Effector memory CD4-positive, alpha-beta T cell (primary cell): ENCODE data around the gene MELTF.

ENCODE experiments used
- DNase-seq, 3 donors: peaks; one replicate each; pipeline ENCODE4 v3.0.0-alpha.2; 2020
- H3K27ac ChIP-seq: 2 replicates; pipeline ENCODE4 v1.7.0; 2013; ENCODE audit warnings: mild to moderate bottlenecking, low read length, moderate library complexity; ENCODE audit not compliant: insufficient read depth, poor library complexity, severe bottlenecking
- H3K27me3 ChIP-seq: replicated peaks from 2 replicates; pipeline ENCODE4 v1.7.0; 2013; ENCODE audit warnings: mild to moderate bottlenecking, low read length; ENCODE audit not compliant: insufficient read depth, control insufficient read depth, poor library complexity, severe bottlenecking
- H3K36me3 ChIP-seq: 2 replicates; pipeline ENCODE4 v1.7.0; 2013; ENCODE audit warnings: mild to moderate bottlenecking, low read length, moderate library complexity; ENCODE audit not compliant: control insufficient read depth, insufficient read depth
- H3K4me1 ChIP-seq: 2 replicates; pipeline ENCODE4 v1.7.0; 2013; ENCODE audit warnings: low read length, mild to moderate bottlenecking; ENCODE audit not compliant: control insufficient read depth, insufficient read depth, poor library complexity, severe bottlenecking
- H3K4me3 ChIP-seq: 2 replicates; pipeline ENCODE4 v1.7.0; 2013; ENCODE audit warnings: low read length, low read depth, mild to moderate bottlenecking; ENCODE audit not compliant: insufficient read depth, poor library complexity, severe bottlenecking
- H3K9me3 ChIP-seq: 2 replicates; pipeline ENCODE4 v1.7.0; 2013; ENCODE audit warnings: mild to moderate bottlenecking, low read length, moderate library complexity; ENCODE audit not compliant: control insufficient read depth

The MELTF gene

DNA sequence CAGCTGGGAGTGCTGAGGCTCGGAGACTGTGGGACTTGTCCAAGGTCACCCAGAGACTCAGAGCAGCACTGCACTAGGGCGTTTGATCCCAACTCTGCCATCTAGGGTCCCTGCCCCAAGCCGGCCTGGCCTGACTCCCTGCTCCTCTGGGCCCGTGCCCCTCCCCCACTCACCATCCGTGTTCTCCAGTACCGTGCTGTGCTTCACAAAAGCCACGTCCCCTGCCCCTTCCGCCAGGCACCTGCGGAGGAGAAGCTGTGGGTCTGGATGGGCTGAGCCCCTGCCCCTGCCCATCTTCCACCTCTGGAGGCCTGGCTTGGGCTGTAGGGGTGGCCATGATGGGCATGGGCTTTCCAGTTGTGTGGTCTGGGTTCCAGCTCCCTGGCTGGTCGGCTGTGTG, 8.4 kb downstream of the MELTF start:
- H3K27me3 ChIP-seq: no peaks in the 10 kb centered on the region
- DNase-seq: no peak
- no peak overlapping the region for H3K27ac ChIP-seq
- no peak overlapping the region for H3K4me3 ChIP-seq
- no peaks in the 10 kb centered on the region for H3K4me1 ChIP-seq
- no peaks in the 10 kb centered on the region for H3K36me3 ChIP-seq
- no peaks in the 10 kb centered on the region for H3K9me3 ChIP-seq

- Histone ChIP-seq H3K4me3 (no peak overlapping the region), H3K36me3 (no peaks in the 10 kb centered on the region), H3K4me1 (no peaks in the 10 kb centered on the region), H3K27me3 (no peaks in the 10 kb centered on the region), H3K9me3 (no peaks in the 10 kb centered on the region), H3K27ac (no peak overlapping the region)
- DNase-seq: no peak
These were observed 10.1 kb downstream of the MELTF start for GRCh38 chr3:197019535-197019934.

DNA sequence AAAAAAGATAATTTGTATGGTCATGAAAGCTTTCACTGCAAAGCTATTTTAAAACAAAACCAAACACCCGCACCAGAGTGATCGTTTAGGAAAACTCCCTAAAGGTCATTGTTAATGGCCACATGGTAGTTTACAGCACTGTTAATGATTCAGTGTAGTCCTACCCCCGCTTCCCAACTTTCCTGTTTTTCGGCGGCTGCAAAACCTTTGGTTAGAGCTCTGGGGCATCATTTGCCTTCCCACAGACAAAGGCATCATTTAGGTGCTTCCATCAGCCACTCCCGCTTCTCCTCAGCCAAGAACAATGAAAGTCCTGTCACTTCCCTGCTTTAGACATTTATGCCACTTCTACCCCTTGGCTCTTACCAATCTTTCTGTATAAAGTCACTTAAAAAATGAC, 10.6 kb downstream of the MELTF start:
- Histone ChIP-seq H3K4me1 (no peaks in the 10 kb centered on the region), H3K27me3 (no peaks in the 10 kb centered on the region)

DNA sequence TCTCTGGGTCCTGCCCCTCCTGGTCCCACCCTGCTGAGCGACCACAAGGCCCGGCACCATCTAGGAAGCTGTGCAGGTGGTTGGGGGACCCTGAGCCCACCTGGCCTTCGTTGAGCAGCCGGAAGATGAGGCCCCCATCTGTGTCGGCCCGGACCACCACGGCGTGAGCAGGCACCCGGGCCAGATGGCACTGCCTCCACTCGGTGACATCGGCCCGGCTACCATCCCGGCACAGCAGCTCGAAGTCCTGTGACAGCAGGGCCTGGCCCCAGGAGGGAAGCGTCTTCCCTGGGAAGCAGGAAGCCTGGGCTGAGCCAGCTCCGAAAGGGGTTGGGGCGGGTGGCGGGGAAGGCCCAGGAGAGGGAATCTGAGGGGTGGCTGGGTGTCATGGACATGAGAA, 12.6 kb downstream of the MELTF start:
- Histone ChIP-seq H3K27ac (no peak overlapping the region), H3K27me3 (no peaks in the 10 kb centered on the region), H3K4me1 (no peaks in the 10 kb centered on the region), H3K9me3 (no peaks in the 10 kb centered on the region), H3K36me3 (no peaks in the 10 kb centered on the region), H3K4me3 (no peak overlapping the region)
- no peak for DNase-seq

More for the DNA sequence above, 10.6 kb downstream of the MELTF start:
- Histone ChIP-seq H3K4me3 (no peak overlapping the region), H3K36me3 (no peaks in the 10 kb centered on the region), H3K27ac (no peak overlapping the region), H3K9me3 (no peaks in the 10 kb centered on the region)
- no peak for DNase-seq

DNA sequence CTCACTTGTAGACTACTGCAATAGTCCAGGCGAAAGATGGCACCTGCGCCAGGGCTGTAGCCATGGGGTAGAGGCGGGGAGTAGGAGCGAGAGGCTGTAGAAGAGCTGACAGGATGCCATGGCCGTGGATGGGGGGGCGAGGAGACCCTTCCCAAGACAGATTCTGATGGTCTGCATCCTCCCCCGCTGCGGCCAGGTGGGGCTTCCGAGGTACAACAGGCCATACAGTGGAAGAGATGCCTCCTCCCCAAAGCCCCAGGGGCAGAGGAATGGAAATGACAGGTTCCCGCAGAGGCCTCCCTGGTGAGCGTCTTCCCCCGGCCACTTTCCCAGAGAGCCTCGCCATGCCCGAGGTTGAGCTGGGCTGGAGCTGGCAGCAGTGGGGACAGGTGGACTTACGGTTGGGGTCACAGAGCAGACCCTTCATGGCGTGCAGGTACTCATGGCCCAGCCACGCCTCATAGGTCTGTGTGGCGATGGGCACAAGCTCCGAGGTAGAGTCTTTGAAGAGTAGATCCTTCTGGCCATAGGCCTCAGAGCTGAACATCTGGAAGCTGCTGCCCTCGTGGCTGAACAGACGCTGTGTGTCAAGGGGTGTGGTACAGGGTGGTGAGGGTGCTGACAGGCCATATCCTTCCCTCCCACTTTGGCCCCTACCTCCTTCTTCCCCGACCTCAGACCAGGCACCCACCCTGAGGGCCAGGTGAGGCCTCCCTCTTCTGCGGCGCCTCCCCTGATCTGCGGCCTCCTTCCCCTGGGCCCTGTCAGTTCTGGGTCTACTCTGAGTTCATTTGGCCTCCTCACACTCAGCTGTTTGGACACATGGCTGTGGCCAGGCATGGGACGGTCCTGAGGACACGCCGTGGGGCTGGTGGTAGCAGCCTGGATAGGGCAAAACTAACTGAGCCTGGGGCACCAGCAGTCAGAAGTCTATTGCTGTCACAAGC, 13.6 kb downstream of the MELTF start:
- no peaks in the 10 kb centered on the region for H3K36me3 ChIP-seq
- H3K27ac ChIP-seq: no peak overlapping the region
- no peaks in the 10 kb centered on the region for H3K27me3 ChIP-seq
- H3K4me3 ChIP-seq: no peak overlapping the region
- no peaks in the 10 kb centered on the region for H3K4me1 ChIP-seq
- no peaks in the 10 kb centered on the region for H3K9me3 ChIP-seq
- no peak for DNase-seq

DNA sequence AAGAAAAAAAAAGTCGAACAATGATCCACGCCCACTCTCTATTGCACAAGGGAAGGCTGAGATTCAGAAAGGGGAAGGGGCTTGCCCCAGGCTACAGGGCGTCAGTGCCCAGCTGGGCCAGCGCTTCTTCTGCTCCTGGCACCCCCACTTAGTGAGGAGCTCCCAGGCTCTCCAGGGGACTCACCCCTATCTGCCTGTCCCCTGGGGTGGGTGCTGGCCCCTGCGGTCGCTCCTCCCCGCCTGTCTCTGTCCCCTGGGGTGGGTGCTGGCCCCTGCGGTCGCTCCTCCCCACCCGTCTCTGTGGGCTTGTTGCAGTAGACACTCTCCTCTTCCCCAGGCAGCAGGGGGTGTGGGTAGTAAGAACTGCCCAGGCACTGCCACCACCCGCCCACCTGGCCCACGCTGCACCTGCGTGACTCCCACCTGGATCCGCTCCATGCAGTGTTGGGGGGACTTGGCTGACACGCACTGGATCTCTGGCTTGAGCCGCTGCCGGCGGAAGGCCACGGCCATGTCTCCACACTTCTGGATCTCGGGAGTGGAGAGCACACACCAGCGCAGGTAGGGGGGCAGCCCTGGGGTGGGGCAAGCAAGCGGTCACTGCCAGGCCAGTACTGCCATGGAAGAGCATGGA, 14.6 kb downstream of the MELTF start:
- Histone ChIP-seq H3K4me3 (no peak overlapping the region), H3K27ac (no peak overlapping the region), H3K9me3 (no peaks in the 10 kb centered on the region), H3K4me1 (no peaks in the 10 kb centered on the region), H3K36me3 (no peaks in the 10 kb centered on the region), H3K27me3 (no peaks in the 10 kb centered on the region)
- no peak for DNase-seq

DNA sequence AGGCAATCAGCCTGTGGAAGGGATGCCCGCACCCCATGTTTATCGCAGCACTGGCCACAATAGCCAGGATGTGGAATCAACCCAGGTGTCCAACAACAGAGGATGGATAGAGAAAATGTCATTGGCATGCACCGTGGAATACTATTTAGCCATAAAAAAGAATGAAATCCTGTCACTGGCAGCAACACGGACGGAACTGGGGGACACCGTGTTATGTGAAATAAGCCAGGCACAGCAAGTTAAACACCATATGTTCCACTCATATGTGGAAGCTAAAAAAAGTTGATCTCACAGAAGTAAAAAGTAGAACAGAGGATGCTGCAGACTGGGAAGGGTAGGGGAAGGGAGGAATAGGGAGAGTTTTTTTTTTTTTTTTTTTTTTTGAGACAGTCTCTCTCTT, 15.6 kb downstream of the MELTF start:
- H3K27ac ChIP-seq: no peak overlapping the region
- H3K4me1 ChIP-seq: no peaks in the 10 kb centered on the region
- H3K4me3 ChIP-seq: no peak overlapping the region
- H3K27me3 ChIP-seq: no peaks in the 10 kb centered on the region
- no peak for DNase-seq
- no peaks in the 10 kb centered on the region for H3K36me3 ChIP-seq
- no peaks in the 10 kb centered on the region for H3K9me3 ChIP-seq

GRCh38 chr3:197012540-197012883, 17.1 kb downstream of the MELTF start:
- no peak overlapping the region for H3K27ac ChIP-seq
- H3K4me1 ChIP-seq: no peaks in the 10 kb centered on the region
- H3K4me3 ChIP-seq: no peak overlapping the region
- no peaks in the 10 kb centered on the region for H3K9me3 ChIP-seq
- H3K27me3 ChIP-seq: no peaks in the 10 kb centered on the region
- no peak for DNase-seq
- no peaks in the 10 kb centered on the region for H3K36me3 ChIP-seq

DNA sequence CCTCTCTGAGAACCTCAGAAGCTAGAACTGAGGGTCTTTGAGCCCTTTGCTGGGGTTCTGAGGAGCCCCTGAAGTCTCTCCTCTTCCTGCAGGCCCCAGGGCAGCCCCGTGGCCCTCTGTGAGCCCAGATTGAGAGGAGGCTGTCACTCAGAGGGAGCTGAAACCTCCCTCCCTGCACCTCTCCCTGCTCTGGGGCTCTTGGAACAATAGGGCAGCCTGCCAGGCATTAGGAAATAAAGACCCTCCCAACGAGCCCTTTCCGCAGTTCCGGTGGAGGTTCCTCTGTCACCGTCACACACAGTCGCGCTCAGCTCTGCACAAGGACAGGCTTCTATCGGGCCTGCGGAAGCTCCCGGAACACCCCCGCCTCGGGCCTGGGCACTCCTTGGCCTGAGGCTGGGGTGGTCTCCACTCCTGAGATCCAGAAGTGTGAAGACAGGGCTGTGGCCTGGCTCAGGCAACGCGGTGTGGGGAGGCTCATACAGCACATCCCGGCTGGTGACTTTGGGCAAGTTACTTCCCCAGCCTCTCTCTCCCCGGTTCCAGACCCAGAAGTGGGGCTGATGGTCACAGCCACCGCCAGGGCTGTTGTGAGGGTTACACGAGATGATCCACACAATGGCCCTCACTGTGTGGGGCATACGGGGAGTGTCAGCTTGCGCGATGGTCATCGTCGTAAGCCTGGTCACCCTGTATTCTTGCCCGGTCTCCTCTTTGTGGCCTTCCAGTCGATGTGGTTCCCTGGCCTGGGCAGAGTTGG, 17.7 kb downstream of the MELTF start:
- Histone ChIP-seq H3K4me1 (no peaks in the 10 kb centered on the region), H3K36me3 (no peaks in the 10 kb centered on the region), H3K27me3 (no peaks in the 10 kb centered on the region), H3K4me3 (no peak overlapping the region), H3K27ac (no peak overlapping the region), H3K9me3 (no peaks in the 10 kb centered on the region)
- no peak for DNase-seq
